ENCODE measurements around the gene NOXA1.

Gene NOXA1

DNA sequence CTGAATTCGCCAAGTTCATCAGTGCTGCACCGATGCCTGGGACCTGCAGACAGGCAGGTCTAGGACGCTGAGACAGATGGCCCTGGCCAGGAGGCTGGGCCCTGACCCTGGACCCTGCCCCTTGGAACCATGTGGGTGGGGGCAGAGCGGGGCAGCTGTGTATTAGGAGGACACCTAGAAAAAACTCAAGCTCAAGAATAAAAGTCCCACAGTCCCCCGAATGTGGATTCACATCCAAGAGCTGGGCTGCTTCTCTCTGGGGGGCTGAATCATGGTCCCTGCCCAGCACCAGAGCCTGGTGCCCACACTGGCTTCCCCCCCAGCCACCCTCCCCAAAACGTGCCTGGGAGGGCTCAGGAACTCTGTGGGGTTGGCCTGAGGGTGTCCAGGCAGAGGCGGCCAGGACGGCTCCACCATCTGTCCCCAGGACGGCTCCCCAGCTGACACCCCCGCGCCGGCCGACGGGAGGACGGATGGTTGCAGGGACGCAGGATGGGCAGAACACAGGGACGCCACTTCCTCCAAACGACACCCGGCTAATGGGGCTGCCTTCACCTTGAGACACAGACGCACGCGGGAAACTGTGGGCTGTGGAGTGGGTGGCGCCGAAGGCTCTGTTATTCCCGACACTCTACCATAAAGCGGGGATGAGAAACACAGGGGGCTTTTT is 35.2 kb upstream of the NOXA1 start:
- DNase-seq: no peak

DNA sequence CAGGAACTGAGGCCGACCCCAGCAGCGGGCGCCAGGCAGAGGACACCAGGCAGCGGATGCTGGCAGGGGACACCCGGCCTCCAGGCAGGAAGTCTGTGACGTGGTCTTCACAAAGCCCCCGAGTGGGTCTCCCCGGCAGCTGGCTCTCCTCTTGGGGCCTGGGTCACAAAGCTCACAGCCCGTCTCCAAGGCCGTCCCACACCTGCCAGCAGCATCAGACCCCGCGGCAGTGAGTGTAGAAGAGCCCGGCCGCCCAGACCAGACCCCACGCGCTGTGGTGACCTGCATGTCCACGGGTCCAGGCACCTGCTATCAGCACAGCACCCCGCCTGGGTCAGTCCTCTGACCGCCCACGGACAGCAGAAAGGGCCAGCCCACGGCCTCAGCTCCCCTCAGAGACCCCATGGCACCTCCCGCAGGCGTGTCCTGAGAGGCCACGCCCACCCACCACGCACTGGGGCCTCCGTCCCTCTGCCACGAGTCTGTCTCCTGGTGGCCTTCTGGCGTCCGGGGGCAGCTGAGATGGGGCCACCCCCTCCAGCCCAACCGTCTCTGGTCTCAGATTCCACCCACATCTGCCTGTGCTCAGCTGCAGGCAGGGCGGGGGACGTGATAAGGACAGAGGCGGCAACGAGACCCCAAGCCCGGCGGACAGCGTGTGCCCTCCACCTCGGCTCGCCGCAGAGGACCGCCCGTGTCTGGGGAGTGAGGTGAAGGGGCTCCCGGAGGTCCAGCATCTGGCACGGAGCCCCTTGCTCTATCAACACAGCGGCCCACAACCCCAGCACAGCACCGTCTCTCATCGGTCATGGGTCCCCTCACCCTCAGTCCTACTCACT is 34.4 kb upstream of the NOXA1 start:
- no peak for DNase-seq

GRCh38 chr9:137389428-137389746 is 33.8 kb upstream of the NOXA1 start:
- DNase-seq: no peak

- no peak for DNase-seq
Observed at GRCh38 chr9:137390553-137391410, 32.4 kb upstream of the NOXA1 start.

DNA sequence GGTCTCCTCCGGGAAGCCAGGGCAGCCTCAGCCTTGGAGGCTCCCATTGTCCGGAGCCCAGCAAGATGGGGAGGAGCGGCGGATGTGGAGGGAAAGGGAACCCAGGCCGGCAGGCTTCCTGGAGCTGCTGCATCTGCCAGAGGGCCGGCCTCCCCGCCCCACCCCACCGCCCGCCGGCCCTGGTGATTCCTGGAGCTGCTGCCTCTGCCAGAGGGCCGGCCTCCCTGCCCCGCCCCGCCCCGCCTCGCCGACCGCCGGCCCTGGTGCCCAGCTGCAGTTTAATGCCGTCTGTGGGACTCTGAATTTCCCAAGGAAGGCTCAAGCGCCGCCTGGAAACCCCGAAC is 31.8 kb upstream of the NOXA1 start:
- no peak for DNase-seq

- no peak for DNase-seq
Observed at GRCh38 chr9:137392232-137393007, 30.8 kb upstream of the NOXA1 start.

- no peak for DNase-seq
Observed at GRCh38 chr9:137393176-137394150, 29.7 kb upstream of the NOXA1 start.

DNA sequence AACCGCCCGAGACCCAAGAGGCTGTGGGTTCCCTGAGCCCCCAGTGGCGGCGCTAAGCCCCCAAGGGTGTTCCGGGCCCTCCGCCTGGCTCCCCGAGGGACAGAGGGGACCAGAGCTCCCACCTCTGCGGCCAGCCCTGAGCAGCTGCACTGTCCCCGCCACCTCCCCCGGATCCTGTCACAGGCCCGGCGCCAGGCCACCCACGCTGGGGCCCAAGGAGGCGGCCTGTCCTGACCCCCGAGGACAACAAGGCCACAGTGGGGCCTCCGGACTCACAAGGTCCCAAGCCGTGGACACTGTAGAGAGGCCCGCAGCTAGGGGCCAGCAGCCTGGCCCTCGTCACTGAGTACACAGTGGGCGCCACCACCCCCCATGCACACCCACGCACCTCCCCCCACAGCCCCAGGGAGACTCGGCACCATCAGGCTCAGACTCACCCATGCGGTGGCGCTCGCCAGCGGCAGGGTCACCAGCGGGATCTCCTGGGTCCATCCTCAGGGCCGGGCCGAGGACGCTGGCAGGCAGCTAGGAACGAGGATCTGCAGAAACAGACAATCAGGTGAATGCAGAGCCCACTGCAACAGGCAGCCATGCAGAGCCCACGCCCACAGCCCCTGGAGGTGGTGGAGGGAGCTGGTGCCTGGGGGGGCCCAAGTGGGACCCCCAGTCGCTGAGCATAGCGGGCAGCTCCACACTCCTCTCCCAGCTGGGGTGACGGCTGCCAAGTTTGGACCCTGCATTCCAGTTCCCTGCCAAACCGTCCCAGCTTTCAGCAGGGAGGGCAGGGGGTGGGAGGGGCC is 28.1 kb upstream of the NOXA1 start:
- DNase-seq: no peak

- no peak for DNase-seq
Observed at GRCh38 chr9:137395666-137396010, 27.6 kb upstream of the NOXA1 start.

DNA sequence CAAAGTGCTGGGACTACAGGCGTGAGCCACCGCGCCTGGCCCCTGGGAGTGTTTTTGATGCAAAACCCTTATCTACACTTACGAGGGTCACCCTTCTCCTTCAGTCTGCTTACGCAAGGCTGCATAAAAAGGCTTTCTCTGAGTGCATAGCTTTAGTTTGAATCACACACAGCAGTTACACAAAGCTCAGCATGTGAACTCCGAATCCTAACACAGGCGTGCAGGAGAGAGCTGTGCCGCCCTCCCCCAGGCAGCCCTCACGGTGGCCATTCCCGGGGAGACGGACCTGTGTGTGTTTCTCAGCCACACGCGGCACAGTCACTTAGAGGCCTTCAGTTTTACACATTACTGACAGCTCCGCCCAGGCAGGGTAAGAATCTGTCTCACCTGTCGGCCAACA is 27.0 kb upstream of the NOXA1 start:
- DNase-seq: no peak

- DNase-seq: no peak
Observed at GRCh38 chr9:137396634-137397367, 26.4 kb upstream of the NOXA1 start.

DNA sequence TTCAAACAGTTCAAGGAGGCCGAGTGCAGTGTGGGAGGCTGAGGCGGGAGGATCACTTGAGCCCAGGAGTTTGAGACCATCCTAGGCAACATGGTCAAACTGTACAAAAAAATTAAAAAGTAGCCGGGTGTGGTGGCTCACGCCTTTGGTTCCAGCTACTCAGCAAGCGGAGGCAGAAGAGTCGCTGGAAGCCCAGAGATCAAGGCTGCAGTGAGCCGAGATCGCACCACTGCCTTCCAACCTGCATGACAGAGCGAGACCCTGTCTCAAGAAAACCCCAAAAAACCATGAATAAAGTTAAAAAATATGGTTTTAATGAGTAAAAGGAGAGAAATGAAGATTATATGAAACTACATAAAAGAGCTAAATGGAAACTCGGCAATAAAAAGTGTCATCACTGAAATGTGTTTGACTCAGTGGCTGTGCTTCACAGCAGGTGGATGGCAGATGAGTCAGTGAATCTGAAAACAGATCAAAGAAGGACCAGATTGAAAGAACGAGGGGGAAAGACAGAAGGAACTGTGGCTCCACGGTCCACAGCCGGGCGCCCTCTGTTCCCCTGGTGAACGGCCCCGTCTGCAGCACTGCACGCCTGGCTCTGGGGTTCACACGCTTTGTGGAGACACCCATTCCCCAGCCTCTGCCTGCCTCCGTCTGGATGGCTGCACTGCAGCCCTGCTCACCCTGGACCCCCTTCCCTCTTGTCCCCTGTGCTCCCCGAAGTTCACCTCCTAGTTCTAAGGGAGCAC is 25.3 kb upstream of the NOXA1 start:
- no peak for DNase-seq

- DNase-seq: no peak
Observed at GRCh38 chr9:137398561-137399468, 24.4 kb upstream of the NOXA1 start.

- DNase-seq: no peak
Observed at GRCh38 chr9:137402746-137403145, 20.4 kb upstream of the NOXA1 start.

DNA sequence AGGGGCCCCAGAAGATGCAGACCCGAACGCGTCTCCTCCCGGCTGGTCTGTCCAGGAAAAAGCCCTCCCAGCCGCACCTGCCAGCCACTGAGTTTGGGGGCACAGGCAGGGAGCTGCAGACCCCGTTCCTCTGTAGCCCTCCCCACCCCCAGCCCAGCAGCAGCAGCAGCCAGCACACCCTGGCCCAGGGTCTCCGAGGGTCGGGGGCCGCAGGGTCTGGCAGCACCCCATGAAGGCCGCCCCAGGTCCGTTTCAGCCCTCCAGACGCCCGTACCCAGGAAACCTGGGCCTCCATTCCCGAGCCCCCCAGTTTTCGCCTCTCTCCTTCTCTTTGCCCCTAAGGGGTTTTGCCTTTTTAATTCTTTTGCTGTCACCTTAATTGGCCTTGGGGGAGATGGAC is 19.9 kb upstream of the NOXA1 start:
- DNase-seq: no peak

DNA sequence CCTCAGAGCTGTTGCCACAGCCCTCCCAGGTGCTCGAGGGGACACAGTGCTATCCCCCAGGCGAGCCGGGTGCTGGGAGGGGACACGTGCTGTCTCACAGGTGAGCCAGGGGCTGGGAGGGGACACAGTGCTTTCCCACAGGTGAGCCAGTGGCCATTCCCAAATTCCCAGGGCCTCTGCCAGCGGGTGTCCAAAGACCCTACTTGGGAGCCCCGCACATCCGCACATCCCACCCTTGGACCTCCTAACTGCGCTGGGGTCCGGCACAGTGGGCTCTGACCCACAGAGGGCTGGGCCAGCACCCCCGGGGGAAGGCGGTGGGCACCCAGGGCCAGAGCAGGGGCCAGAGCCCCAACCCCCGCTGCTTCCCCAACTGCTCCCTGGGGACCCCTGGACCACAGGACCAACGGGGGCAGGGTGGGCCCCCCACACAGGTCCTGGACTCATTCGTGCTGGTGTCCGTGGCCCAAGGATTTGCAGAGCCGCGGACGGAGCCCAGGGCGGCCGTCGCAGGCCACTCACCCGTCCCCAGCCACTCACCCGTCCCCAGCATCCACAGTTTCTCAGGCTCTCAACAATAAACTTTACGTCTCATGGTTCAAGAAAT is 18.1 kb upstream of the NOXA1 start:
- no peak for DNase-seq

DNA sequence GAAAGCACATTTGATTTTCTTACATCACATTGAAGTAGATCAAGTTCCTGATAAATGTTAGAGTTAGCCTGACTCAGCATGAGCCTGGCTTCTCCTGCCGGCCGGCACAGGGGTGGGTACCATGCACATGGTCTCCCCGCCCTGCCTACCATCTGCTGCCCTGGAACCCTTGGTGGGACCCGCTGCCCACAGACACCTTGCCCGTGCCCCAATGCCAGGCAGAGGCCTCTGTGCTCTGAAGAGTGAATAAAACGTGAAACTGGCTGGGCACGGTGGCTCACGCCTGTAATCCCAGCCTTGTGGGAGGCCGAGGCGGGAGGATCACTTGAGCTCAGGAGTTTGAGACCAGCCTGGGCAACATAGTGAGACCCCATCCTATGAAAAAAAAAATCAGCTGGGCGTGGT is 17.5 kb upstream of the NOXA1 start:
- no peak for DNase-seq

All from NCI-H146 (cell line).